NCI-H526 (cell line): Measurements from ENCODE around the gene HYI.
"Not testable (repeated sequence)": the region's sequence is repeated elsewhere in the genome, so short reads cannot be mapped to it uniquely, and the experiment has no call there.

ENCODE experiments used
- DNase-seq, 2 experiments: peaks; one replicate each; lab custom pipeline; 2025; lab: John Stamatoyannopoulos, UW

The HYI gene

DNA sequence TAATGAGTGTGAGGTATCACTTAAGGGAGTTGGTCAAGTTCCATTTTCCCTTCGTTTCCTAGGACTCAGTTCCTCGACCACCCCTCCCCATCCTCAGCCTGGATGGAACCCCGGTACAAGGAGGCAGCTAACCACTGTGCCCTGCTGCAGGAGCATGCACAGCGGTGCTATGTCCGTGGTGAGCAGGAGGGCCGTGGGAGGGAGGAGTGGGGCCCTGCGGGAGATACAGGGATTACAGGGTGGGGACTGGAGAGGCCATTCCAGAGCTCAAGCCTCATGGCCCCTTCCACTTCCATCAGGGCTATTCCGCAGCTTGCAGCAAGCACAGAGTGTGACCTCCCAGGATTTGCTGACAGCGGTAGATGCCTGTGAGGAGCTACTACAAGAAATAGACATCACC, 25.8 kb downstream of the HYI start:
- DNase-seq: no peak

DNA sequence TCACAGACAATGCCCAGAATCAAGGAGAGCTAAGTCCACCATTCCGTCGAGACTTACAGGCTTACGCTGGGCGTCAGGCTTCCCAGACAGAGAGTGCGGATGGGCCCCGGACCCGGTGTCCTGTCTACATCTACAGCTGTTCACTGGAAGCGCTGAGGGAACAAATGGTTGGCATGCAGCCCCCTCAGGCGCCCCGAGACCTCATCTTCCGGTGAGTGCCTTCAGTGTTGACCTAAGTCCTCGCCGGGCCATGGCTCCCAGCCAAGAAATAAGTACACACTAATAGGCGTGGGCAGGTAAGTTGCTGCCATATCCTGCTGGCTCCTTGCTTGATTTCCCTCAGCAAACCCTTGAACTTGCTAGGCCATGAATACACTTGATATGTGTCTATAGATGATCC, 26.2 kb downstream of the HYI start:
- no peak for DNase-seq

DNA sequence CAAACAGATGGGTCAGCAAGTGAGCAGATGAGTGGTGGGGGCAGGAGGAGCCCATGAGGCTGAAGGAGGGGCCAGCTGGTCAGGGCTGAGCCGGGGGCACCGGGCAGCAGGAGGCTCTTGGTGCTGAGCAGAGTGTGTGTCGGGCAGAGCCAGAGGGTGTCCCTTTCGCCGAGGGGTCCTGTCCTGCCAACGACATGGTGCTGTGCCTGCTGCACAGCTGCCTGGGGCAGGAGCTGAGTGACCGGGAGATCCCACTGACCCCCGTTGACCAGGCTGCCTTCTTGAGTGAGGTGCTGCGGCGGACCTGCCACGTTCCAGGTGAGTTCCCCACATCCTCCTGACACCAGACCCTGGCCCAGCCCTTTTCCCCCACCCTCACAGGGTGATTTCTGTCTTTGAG, 27.5 kb downstream of the HYI start:
- no peak for DNase-seq

DNA sequence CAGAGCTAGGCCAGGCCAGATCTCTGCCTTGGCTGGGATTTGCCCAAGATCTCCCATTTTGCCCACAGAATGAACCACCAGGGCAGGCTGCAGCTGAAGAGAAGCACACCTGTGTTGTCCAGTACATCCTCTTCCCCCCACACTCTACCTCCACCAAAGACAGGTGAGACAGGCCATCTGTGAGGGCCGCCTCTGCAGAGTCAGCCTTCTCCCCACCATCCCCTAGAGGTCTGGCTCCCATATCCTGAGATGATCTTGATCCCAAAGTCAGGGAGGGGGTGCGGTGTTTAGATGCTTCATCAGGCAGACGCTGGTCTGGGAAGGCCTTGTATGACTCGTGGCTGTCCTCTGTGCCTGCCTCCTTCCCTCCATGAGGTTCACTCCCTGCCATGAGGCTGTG, 28.7 kb downstream of the HYI start:
- no peak for DNase-seq

DNA sequence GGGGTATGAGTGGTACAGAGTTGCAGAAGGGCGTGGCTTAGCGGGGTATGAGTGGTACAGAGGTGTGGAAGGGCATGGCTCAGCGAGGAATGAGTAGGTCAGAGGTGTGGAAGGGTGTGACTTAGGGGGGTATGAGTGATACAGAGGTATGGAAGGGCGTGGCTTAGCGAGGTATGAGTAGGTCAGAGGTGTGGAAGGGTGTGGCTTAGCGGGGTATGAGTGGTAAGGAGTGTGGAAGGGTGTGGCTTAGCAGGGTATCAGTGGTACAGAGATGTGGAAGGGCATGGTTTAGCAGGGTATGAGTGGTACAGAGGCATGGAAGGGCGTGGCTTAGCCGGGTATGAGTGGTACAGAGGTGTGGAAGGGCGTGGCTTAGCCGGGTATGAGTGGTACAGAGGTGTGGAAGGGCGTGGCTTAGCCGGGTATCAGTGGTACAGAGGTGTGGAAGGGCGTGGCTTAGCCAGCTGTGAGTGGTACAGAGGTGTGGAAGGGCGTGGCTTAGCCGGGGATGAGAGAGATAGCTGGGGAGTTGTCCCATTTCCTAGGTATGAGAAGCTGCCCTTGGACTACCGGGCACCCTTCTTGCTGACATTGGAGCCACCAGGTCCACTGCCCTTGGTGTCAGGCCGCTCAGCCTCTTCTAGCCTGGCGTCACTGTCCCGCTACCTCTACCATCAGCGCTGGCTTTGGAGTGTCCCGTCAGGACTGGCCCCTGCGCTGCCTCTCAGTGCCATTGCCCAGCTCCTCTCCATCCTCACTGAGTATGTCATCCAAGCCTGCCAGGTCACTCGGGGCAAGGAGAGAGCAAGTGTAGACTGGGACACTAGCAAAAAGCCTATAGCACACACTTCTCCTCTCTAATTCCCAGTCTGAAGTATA, 29.8 kb downstream of the HYI start:
- DNase-seq: peak in 1 of 2 experiments; percentile 15

- DNase-seq: no peak
These were observed 30.6 kb downstream of the HYI start for GRCh38 chr1:43422995-43423671.

GRCh38 chr1:43421976-43422750, 31.6 kb downstream of the HYI start:
- no peak for DNase-seq

DNA sequence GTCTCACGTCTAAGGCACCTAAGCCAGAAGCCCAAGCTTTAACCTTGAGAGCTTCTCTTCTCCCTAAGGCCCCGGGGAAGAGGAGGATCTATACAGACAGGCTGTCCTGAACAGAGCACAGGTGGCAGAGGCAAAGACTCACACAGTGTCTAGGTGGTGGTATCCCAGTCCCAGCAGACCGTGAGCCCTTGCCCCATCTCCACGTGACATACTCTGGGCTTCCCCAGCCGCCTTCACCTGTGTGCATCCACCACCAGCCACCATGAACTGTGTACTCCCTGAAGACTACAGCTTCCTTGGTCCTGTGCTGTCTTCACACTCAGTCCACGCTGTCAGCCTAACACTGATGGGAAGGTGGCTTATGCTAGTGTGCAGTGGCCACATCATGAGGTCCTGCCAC, 32.3 kb downstream of the HYI start:
- no peak for DNase-seq

- no peak for DNase-seq
These were observed 32.9 kb downstream of the HYI start for GRCh38 chr1:43420874-43421273.

GRCh38 chr1:43419627-43420425, 33.9 kb downstream of the HYI start:
- DNase-seq: no peak

GRCh38 chr1:43418858-43419257, 34.9 kb downstream of the HYI start:
- no peak for DNase-seq

DNA sequence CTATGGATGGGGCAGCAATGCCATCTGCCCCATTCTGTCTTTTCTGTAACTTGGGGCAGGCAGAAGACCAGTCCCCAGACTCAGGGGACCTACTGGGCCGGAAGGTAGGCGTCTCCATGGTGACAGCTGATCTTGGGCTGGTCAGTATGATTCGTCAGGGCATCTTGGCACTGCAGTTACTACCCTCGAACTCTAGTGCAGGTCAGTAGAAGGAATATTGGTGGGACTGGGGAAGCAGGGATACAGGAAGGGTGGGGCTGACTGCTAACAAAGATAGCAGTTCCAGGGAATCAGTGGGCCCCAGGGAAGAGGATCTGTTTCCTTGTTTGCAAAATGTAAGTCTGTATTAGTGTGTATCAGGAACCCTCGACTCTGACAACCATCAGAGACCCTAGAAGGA, 37.8 kb downstream of the HYI start:
- DNase-seq: no peak

GRCh38 chr1:43414634-43415223, 39.0 kb downstream of the HYI start:
- peak; percentile 37 to 83 for DNase-seq

GRCh38 chr1:43413426-43413825, 40.3 kb downstream of the HYI start:
- not testable (repeated sequence) for DNase-seq

GRCh38 chr1:43410571-43410970, 43.2 kb downstream of the HYI start:
- no peak for DNase-seq

- no peak for DNase-seq
These were observed 47.9 kb downstream of the HYI start for GRCh38 chr1:43405876-43406234.

GRCh38 chr1:43405219-43405875, 48.4 kb downstream of the HYI start:
- no peak for DNase-seq

DNA sequence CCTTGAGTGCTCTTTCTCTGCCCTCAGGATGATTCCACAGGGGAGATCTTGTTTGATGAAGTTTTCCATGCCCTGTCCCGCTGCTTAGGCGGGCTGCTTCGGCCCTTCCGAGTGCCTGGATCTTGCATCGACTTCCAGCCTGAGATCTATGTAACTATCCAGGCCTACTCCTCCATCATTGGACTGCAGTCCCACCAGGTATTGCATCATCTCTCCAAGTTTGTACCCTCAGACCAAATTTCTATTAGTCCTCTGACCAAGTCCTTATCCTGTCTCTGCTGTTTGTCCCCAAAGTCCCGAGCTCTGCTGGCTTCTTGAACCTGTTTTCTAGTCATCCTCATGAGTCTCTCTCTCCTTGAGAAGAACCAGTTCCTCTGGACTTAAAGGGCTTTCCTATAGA, 49.4 kb downstream of the HYI start:
- no peak for DNase-seq

GRCh38 chr1:43402089-43402865, 51.5 kb downstream of the HYI start:
- no peak for DNase-seq
